GM12875 (cell line): Measurements from ENCODE around the gene PLEK.
"Not testable (repeated sequence)": the region's sequence is repeated elsewhere in the genome, so short reads cannot be mapped to it uniquely, and the experiment has no call there.

Source experiments
- H3K4me3 ChIP-seq: one replicate; pipeline ENCODE4 v1.5.1; 2011; ENCODE audit warnings: low read depth, low read length, control low read depth
- TF ChIP-seq, protein P1 (sequence below): IDR thresholded peaks from 2 replicates; pipeline ENCODE4 v1.5.1; 2011; ENCODE audit warnings: low read depth, mild to moderate bottlenecking, control low read depth, inconsistent platforms, low read length, moderate library complexity, borderline replicate concordance; ENCODE audit not compliant: insufficient read depth

The PLEK gene

DNA sequence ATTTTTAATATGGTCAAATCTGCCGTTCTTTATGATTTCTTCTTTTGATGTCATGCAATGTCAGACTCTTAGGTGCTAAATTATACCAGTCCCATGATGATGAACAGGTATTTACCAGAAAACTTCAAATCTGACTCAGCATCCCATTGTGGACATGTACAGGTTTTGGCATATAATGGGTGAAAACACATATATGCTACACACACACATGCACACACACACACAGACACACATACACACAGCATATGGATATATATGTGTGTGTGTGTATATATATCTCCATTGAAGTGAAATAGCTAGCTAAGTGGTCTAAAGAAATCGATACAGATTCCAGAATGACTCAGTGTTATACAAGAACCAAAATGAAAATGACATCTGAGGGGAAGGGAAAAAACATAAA, 7.4 kb downstream of the PLEK start:
- H3K4me3 ChIP-seq, result no peak overlapping the region
- TF ChIP-seq, protein P1, sequence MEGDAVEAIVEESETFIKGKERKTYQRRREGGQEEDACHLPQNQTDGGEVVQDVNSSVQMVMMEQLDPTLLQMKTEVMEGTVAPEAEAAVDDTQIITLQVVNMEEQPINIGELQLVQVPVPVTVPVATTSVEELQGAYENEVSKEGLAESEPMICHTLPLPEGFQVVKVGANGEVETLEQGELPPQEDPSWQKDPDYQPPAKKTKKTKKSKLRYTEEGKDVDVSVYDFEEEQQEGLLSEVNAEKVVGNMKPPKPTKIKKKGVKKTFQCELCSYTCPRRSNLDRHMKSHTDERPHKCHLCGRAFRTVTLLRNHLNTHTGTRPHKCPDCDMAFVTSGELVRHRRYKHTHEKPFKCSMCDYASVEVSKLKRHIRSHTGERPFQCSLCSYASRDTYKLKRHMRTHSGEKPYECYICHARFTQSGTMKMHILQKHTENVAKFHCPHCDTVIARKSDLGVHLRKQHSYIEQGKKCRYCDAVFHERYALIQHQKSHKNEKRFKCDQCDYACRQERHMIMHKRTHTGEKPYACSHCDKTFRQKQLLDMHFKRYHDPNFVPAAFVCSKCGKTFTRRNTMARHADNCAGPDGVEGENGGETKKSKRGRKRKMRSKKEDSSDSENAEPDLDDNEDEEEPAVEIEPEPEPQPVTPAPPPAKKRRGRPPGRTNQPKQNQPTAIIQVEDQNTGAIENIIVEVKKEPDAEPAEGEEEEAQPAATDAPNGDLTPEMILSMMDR, result no peak

DNA sequence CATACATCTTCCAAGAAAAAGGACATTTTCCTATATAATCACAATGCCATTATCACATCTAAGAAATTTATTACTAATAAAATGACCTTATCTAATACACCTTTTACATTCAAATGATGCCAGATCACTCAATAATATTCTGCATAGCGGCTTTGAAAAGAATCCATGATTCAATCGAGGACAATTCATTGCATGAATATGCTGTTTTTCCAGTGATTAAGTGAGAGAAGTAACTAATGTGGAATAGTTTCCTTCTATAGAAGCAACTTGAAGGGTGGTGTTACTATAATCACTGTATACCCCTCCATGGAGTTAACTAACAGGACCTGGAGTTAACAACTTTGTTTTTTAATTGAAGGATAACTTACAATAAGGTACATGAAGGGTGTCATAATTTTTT, 9.1 kb downstream of the PLEK start:
- H3K4me3 ChIP-seq, result no peak overlapping the region
- TF ChIP-seq, protein P1, result no peak

DNA sequence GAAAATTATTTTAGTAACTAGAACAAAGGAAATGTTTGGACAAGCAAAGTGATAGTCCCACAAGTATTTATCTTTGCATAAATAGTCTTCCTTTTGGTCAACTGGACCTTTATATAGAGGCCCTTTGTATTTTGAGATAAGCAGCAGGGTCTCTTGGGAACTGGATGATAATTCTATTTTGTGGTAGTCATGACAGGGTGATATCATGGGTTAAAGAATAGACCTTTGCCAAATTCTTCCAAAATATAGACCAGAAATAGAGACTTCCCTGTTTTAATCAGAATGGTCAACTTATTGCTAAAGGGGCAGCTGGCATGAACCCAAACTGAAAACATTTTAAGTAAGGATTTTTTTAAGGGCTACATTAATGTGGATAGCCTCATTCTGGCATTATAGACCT, 10.5 kb downstream of the PLEK start:
- TF ChIP-seq, protein P1, result no peak
- no peak overlapping the region for H3K4me3 ChIP-seq

DNA sequence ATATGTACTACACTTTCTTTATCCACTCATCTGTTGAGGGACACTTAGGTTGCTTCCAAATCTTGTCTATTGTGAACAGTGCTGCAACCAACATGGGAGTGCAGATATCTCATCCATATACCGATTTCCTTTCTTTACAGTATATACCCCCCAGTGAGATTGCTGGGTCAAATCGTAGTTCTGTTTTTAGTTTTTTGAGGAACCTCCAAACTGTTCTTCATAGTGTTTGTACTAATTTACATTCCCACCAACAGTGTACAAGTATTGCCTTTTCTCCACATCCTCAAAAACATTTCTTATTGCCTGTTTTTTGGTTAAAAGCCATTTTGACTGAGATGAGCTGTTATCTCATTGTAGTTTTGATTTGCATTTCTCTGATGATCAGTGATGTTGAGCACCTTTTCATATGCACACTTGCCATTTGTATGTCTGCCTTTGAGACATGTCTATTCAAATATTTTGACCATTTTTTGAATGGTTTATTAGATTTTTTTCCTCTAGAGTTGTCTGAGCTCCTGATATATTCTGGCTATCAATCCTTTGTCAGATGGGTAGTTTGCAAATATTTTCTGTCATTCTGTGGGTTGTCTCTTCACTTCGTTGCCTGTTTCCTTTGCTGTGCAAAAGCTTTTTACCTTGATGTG, 12.2 kb downstream of the PLEK start:
- TF ChIP-seq, protein P1, result no peak
- H3K4me3 ChIP-seq, result no peak overlapping the region

DNA sequence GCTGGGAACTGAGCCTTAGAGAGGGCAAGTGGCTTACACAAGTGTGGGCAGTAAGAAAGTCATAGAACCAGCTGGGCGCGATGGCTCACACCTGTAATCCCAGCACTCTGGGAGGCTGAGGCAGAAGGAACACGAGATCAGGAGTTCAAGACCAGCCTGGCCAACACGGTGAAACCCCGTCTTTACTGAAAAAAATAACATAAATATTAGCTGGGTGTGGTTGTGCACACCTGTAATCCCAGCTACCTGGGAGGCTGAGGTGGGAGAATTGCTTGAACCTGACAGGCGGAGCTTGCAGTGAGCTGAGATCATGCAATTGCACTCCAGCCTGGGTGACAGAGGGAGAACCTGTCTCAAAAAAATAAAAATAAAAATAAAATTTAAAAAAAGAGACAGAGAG, 13.7 kb downstream of the PLEK start:
- not testable (repeated sequence) for H3K4me3 ChIP-seq

DNA sequence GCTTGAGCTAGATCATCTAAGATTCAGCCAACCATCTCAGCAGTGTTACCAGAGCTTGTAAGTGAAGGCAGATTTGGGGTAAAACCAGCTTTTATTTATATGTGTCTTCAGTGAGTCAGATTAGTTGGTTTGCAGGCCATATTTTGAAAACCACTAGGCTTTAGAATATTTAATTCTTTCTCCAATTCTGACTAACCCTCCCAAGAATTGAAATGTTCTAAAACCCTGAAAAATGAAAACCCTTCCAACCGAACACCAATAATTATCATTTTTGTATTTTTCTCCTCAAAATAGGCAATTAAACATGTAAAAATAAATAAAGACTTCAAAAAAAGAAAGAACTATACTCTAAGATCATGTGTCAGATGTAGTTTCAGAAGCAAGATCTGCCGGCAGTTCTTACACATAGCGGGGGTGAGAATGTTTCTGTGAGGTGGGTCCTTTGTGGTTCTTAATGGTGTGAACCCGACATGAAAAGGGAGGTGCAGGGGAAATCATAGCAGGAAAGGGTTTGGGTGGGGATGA, 14.2 kb downstream of the PLEK start:
- TF ChIP-seq, protein P1, result no peak

DNA sequence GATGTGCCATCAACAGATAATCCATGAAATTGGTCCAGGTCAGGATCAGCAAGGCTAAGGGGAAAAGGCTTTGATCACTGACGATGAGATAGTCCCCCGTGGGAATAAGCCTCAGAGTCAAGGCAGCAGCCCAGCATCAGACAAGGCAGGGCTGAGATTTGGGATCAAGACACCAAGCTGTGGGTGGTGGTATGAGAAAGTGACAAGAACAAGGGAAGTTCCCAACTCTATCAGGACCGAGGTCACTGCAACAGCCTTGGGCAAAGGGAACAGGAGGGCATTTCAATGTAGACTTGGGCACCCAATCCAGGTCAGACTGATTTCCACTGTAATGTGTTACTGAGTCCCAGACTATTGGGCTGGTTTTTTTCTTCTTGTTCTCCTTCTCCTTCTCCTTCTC, 18.7 kb downstream of the PLEK start:
- no peak overlapping the region for H3K4me3 ChIP-seq
- TF ChIP-seq, protein P1, result no peak

More for the DNA sequence above, 14.2 kb downstream of the PLEK start:
- no peak overlapping the region for H3K4me3 ChIP-seq
